SK-N-SH (cell line): ENCODE measurements around the gene ADIRF. TPM values are rescaled to one million over a fixed set of nuclear protein-coding genes. Genes with fewer than 3 reads are reported as not detected.

Experiments
- CTCF ChIA-PET: fragments of 300-600, 350-600 bp; formaldehyde crosslinking; extraction: SDS; loops from one replicate; lab custom pipeline; 2021; lab: Yijun Ruan, JAX
- POLR2A ChIA-PET: fragments of 350-600 bp; sonication (Branson Sonifier 250); formaldehyde crosslinking; extraction: SDS; loops from one replicate; lab custom pipeline; 2020; ENCODE audit warnings: antibody characterized with exemption, inconsistent platforms; lab: Yijun Ruan, JAX
- DNase-seq: peaks from one replicate; pipeline ENCODE4 v3.0.0; 2012
- H2AFZ ChIP-seq: fragments of 200-600 bp; sonication (generic); 2 replicates; pipeline ENCODE4 v1.8.1; 2016; ENCODE audit warnings: antibody characterized with exemption, mild to moderate bottlenecking, low read depth
- H3F3A ChIP-seq: fragments of 200-600 bp; sonication (generic); replicated peaks from 2 replicates; pipeline ENCODE3; 2016; ENCODE audit warnings: antibody characterized with exemption, mild to moderate bottlenecking; ENCODE audit not compliant: insufficient read depth
- H3K27ac ChIP-seq, 2 experiments: fragments of 200-500 bp in 1 of 2; fragments of 200-600 bp in 1 of 2; sonication (Bioruptor generic) in 1 of 2; sonication (generic), shearing (Covaris generic) in 1 of 2; 2 replicates each; pipeline versions ENCODE4 v1.5.1 to v1.6.1; 2014 to 2016; ENCODE audit warnings: low read depth in 2 of 2, inconsistent platforms in 1 of 2, low read length in 1 of 2, mild to moderate bottlenecking in 1 of 2, mixed read lengths in 1 of 2
- H3K27me3 ChIP-seq: fragments of 200-600 bp; sonication (generic), shearing (Covaris generic); 2 replicates; pipeline ENCODE4 v1.6.1; 2016; ENCODE audit warnings: mixed run types; ENCODE audit not compliant: insufficient read depth
- H3K36me3 ChIP-seq, 2 experiments: fragments of 200-500 bp in 1 of 2; fragments of 200-600 bp in 1 of 2; sonication (Bioruptor generic) in 1 of 2; sonication (generic) in 1 of 2; replicated peaks in 1 of 2; 2 replicates each; pipeline versions ENCODE3 to v1.5.1; 2014 to 2016; ENCODE audit warnings: low read length in 1 of 2, mild to moderate bottlenecking in 1 of 2; ENCODE audit not compliant: insufficient read depth in 2 of 2, control insufficient read depth in 1 of 2
- H3K4me1 ChIP-seq, 2 experiments: fragments of 200-500 bp in 1 of 2; fragments of 200-600 bp in 1 of 2; sonication (Bioruptor generic) in 1 of 2; sonication (generic), shearing (Covaris generic) in 1 of 2; 2 replicates each; pipeline versions ENCODE4 v1.5.1 to v1.6.1; 2014 to 2016; ENCODE audit warnings: low read depth in 1 of 2, low read length in 1 of 2, mixed run types in 1 of 2; ENCODE audit not compliant: insufficient read depth in 2 of 2, control insufficient read depth in 1 of 2
- H3K4me2 ChIP-seq: fragments of 200-600 bp; sonication (generic), shearing (Covaris generic); 2 replicates; pipeline ENCODE4 v1.6.1; 2017; ENCODE audit warnings: mixed run types
- H3K4me3 ChIP-seq, 2 experiments: fragments of 200-500 bp in 1 of 2; fragments of 200-600 bp in 1 of 2; sonication (Bioruptor generic) in 1 of 2; sonication (generic), shearing (Covaris generic) in 1 of 2; 2 replicates each; pipeline versions ENCODE4 v1.5.1 to v1.8.1; 2014 to 2016; ENCODE audit warnings: low read depth in 2 of 2, inconsistent platforms in 1 of 2, low read length in 1 of 2, mild to moderate bottlenecking in 1 of 2, mixed read lengths in 1 of 2, moderate library complexity in 1 of 2
- H3K79me2 ChIP-seq: fragments of 200-600 bp; sonication (generic); 2 replicates; pipeline ENCODE4 v1.8.1; 2017; ENCODE audit warnings: mild to moderate bottlenecking; ENCODE audit not compliant: insufficient read depth
- H3K9ac ChIP-seq: fragments of 200-600 bp; sonication (generic); 2 replicates; pipeline ENCODE4 v1.6.1; 2017; ENCODE audit warnings: mixed run types
- H3K9me2 ChIP-seq: fragments of 200-600 bp; sonication (generic); 2 replicates; pipeline ENCODE4 v1.6.1; 2017; ENCODE audit warnings: mixed run types
- H3K9me3 ChIP-seq: fragments of 200-600 bp; sonication (generic); 2 replicates; pipeline ENCODE4 v1.6.1; 2017; ENCODE audit warnings: mixed run types, mild to moderate bottlenecking, moderate library complexity
- H4K20me1 ChIP-seq: fragments of 200-600 bp; sonication (generic); 2 replicates; pipeline ENCODE4 v1.6.1; 2017; ENCODE audit warnings: mild to moderate bottlenecking, mixed run types; ENCODE audit not compliant: insufficient read depth
- CHD2 ChIP-seq: fragments of 150-350 bp; IDR thresholded peaks from 2 replicates; pipeline ENCODE4 v1.6.1; 2018; ENCODE audit warnings: low read length; ENCODE audit not compliant: partially characterized antibody
- CTCF ChIP-seq: fragments of 200-600 bp; sonication (generic); IDR thresholded peaks from 2 replicates; pipeline ENCODE4 v1.6.1; 2017; ENCODE audit warnings: antibody characterized with exemption, mild to moderate bottlenecking, moderate library complexity
- EP300 ChIP-seq, 2 experiments: IDR thresholded peaks; 2 replicates each; pipeline versions ENCODE4 v1.4.0 to v1.6.1; 2012; ENCODE audit warnings: borderline replicate concordance in 1 of 2, low read depth in 1 of 2, low read length in 1 of 2
- EZH2phosphoT487 ChIP-seq: fragments of 200-600 bp; sonication (generic); IDR thresholded peaks from 2 replicates; pipeline ENCODE4 v1.6.1; 2017; ENCODE audit warnings: low read depth, mixed run types, mild to moderate bottlenecking, antibody characterized with exemption, moderate library complexity, borderline replicate concordance
- FOXM1 ChIP-seq: IDR thresholded peaks from 2 replicates; pipeline ENCODE4 v1.4.0; 2012; ENCODE audit warnings: low read depth, mild to moderate bottlenecking
- GABPA ChIP-seq: IDR thresholded peaks from 2 replicates; pipeline ENCODE4 v1.4.0; 2012; ENCODE audit warnings: low read depth, mild to moderate bottlenecking
- IRF3 ChIP-seq: fragments of 150-350 bp; IDR thresholded peaks from 2 replicates; pipeline ENCODE4 v1.6.1; 2016; ENCODE audit warnings: mild to moderate bottlenecking, low read depth, low read length
- MAX ChIP-seq: IDR thresholded peaks from 2 replicates; pipeline ENCODE4 v1.4.0; 2012; ENCODE audit warnings: low read depth
- NFIC ChIP-seq: IDR thresholded peaks from 2 replicates; pipeline ENCODE4 v1.4.0; 2012; ENCODE audit warnings: borderline replicate concordance
- NRF1 ChIP-seq: IDR thresholded peaks from 2 replicates; pipeline ENCODE4 v1.6.1; 2012; ENCODE audit warnings: low read depth, mild to moderate bottlenecking, low read length
- POLR2AphosphoS5 ChIP-seq: IDR thresholded peaks from 2 replicates; pipeline ENCODE4 v1.6.1; 2012; ENCODE audit warnings: low read depth, low read length
- RAD21 ChIP-seq: IDR thresholded peaks from 2 replicates; pipeline ENCODE4 v1.6.1; 2012; ENCODE audit warnings: mild to moderate bottlenecking, low read length
- SIN3A ChIP-seq: IDR thresholded peaks from 2 replicates; pipeline ENCODE4 v1.6.1; 2012; ENCODE audit warnings: low read depth, mild to moderate bottlenecking, low read length, moderate library complexity, borderline replicate concordance
- TCF12 ChIP-seq: IDR thresholded peaks from 2 replicates; pipeline ENCODE4 v1.4.0; 2012
- TEAD4 ChIP-seq: IDR thresholded peaks from 2 replicates; pipeline ENCODE4 v1.4.0; 2012; ENCODE audit warnings: mild to moderate bottlenecking, borderline replicate concordance; ENCODE audit not compliant: insufficient read depth
- USF2 ChIP-seq: fragments of 150-350 bp; IDR thresholded peaks from 2 replicates; pipeline ENCODE4 v1.6.1; 2017; ENCODE audit warnings: antibody characterized with exemption, low read length, low read depth, borderline replicate concordance
- YY1 ChIP-seq: IDR thresholded peaks from 2 replicates; pipeline ENCODE4 v1.4.0; 2012; ENCODE audit warnings: low read depth, mild to moderate bottlenecking
- WGBS: methylation state at CpG from one replicate; pipeline ENCODE4 v1.1.6; 2017; ENCODE audit warnings: low lambda C conversion rate; 5-methylcytosine and 5-hydroxymethylcytosine counted together
- polyA plus RNA-seq, 3 experiments: library from polyadenylated mRNA; depleted of rRNA; stranded (reverse); fragments of >200 nt; gene quantifications; 2 replicates each; pipeline ENCODE4 v1.2.3, GENCODE V29; 2012

ADIRF gene
- polyA plus RNA-seq (2012; rRNA removed), result not detected in 2 replicates
- polyA plus RNA-seq (2012; cell fraction: cytosol; rRNA removed), result not detected in 2 replicates
- polyA plus RNA-seq (2012; cell fraction: nucleus; rRNA removed), result not detected in 2 replicates

GRCh38 chr10:86968271-86968993 is at the start of gene ADIRF:
Gene ADIRF, plus strand, starts transcription at chr10:86968482. Its CDS starts 63 bp downstream, at chr10:86968545.
- H3K79me2 ChIP-seq, result no peaks in the 10 kb centered on the region
- peaks cover 0 to 6% of the 10 kb centered on the region in 2 experiments; a peak in 1 of 4 replicates for H3K4me1 ChIP-seq
- no peak within 1 kb of the TSS for H3K27ac ChIP-seq
- H3K9ac ChIP-seq, result no peak within 1 kb of the TSS
- 94% methylated on average over 44 of the region's 59 CpGs for WGBS
- no peaks in the 10 kb centered on the region for H3K9me2 ChIP-seq
- DNase-seq, result no peak
- TF ChIP-seq EP300 (IDR thresholded peaks at IDR 0.05; ENCODE audit: borderline replicate concordance in 1 of 2, low read depth in 1 of 2, low read length in 1 of 2), result no peak
- TF ChIP-seq CHD2, result no peak
- no peak for TF ChIP-seq FOXM1
- no peak for TF ChIP-seq SIN3A
- TF ChIP-seq POLR2AphosphoS5, result no peak
- TF ChIP-seq MAX, result no peak
- no peak for TF ChIP-seq USF2
- no peak for TF ChIP-seq TCF12
- no peak for TF ChIP-seq EZH2phosphoT487
- no peak for TF ChIP-seq TEAD4
- TF ChIP-seq NRF1, result no peak
- no peak for TF ChIP-seq RAD21
- TF ChIP-seq CTCF, result no peak
- TF ChIP-seq YY1, result no peak
- no peak for TF ChIP-seq NFIC
- TF ChIP-seq GABPA, result no peak
- TF ChIP-seq IRF3, result no peak
- H3K36me3 ChIP-seq, result no peaks in the 10 kb centered on the region
- H3K4me2 ChIP-seq, result no peak within 1 kb of the TSS
- H2AFZ ChIP-seq, result no peak within 1 kb of the TSS
- no peaks in the 10 kb centered on the region for H3K9me3 ChIP-seq
- no peaks in the 10 kb centered on the region for H3F3A ChIP-seq
- ChIA-PET CTCF (interaction anchor here (1.1 to 3.3 kb wide), 4 partner anchors 10 to 536 kb away, joined by 3 to 23 read pairs (median 4); partner anchors contain the start of genes MINPP1 and SNCG), POLR2A (no interaction called here)
- H4K20me1 ChIP-seq, result no peaks in the 10 kb centered on the region
- H3K27me3 ChIP-seq, result no peaks in the 10 kb centered on the region
- no peak within 1 kb of the TSS for H3K4me3 ChIP-seq
